ENCODE results near the gene FASTKD2. TPM values are rescaled to one million over a fixed set of nuclear protein-coding genes. Genes with fewer than 3 reads are reported as not detected.

FASTKD2 gene
- total and polyA plus RNA-seq, 2 of the 4 experiments (the other 2 are of a cell fraction): 17.6 to 50.4 TPM

DNA sequence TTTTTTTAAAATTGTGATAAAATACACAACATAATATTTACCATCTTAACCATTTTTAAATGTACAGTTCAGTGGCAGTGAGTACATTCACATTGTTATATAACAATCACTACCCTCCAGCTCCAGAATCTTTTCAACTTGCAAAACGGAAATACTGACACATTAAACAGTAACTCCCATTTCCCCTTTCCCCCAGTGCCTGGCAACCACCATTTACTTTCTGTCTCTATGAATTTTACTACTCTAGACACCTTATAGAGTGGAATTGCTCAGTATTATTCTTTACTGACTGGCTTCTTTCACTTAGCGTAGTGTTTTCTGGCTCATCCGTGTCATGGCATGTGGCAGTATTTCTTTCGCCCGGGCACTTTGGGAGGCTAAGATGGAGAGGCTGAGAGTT is 32.6 kb downstream of the FASTKD2 start:
- Histone ChIP-seq H3K27ac (ENCODE audit: insufficient read depth, low read length) (no peak overlapping the region), H2BK120ac (ENCODE audit: low read depth, low read length) (no peak overlapping the region), H3K9ac (ENCODE audit: low read depth, low read length) (no peak overlapping the region), H4K8ac (ENCODE audit: low read depth in 2 of 2, low read length in 2 of 2) (no peak overlapping the region), H3K9me1 (ENCODE audit: insufficient read depth, low read length) (no peaks in the 10 kb centered on the region), H4K91ac (ENCODE audit: insufficient read depth, low read depth, low read length) (no peak overlapping the region), H3K36me3 (ENCODE audit: control insufficient read depth, insufficient read depth, low read length) (peaks cover 4% of the 10 kb centered on the region), H2BK15ac (ENCODE audit: low read depth, low read length) (no peak overlapping the region), H2AFZ (replicated peaks; ENCODE audit: low read length, poor library complexity) (no peak overlapping the region), H3K23ac (ENCODE audit: low read depth, low read length) (no peak overlapping the region), H3K9me3 (ENCODE audit: control insufficient read depth, insufficient read depth, low read length) (no peaks in the 10 kb centered on the region), H2AK5ac (ENCODE audit: low read depth, low read length) (no peak overlapping the region), H3K4me2 (ENCODE audit: low read depth, low read length) (no peak overlapping the region), H3K79me1 (ENCODE audit: low read depth in 1 of 2, low read length in 2 of 2) (no peaks in the 10 kb centered on the region), H4K20me1 (ENCODE audit: insufficient read depth, low read length) (no peaks in the 10 kb centered on the region), H3K27me3 (ENCODE audit: control insufficient read depth, insufficient read depth, low read length) (no peaks in the 10 kb centered on the region), H3K4me1 (ENCODE audit: control insufficient read depth, insufficient read depth, low read length) (no peaks in the 10 kb centered on the region), H4K5ac (ENCODE audit: low read depth, low read length) (no peak overlapping the region), H3K4me3 (ENCODE audit: insufficient read depth, low read depth, low read length) (no peak overlapping the region), H3K14ac (replicated peaks; ENCODE audit: low read depth, low read length) (no peak overlapping the region), H3K4ac (ENCODE audit: low read depth, low read length) (no peak overlapping the region), H3K56ac (ENCODE audit: extremely low read depth, insufficient read depth, low read length) (no peak overlapping the region), H3K18ac (ENCODE audit: low read depth, low read length) (no peak overlapping the region), H2AK9ac (replicated peaks; ENCODE audit: low read depth, low read length, poor library complexity) (no peak overlapping the region), H2BK20ac (ENCODE audit: low read depth, low read length) (no peak overlapping the region), H2BK5ac (ENCODE audit: low read depth, low read length, poor library complexity, severe bottlenecking) (no peak overlapping the region)
- intact Hi-C loops (cut with micrococcal nuclease) (loop anchor here (10.0 kb wide), 1 partner anchor 257 kb away; no protein-coding TSS in a partner anchor), in situ Hi-C loops (cut with MboI; ENCODE audit: low sequenced_read_pairs) (loop anchor here (5.0 to 25.0 kb wide), 2 partner anchors 674 to 939 kb away; no protein-coding TSS in a partner anchor), dilution Hi-C loops (cut with HindIII; ENCODE audit: low sequenced_read_pairs, unreplicated experiment) (no loop called here)
- BruUV-seq (replicated peaks): no TSS peak
- ChIA-PET POLR2A (ENCODE audit: unreplicated experiment) (no interaction called here), CTCF (no interaction called here)
- no peak for DNase-seq
- no CpG with 5 or more reads among the region's 5 CpGs for WGBS, 2 experiments (ENCODE audit: extremely low coverage in 2 of 2, insufficient read length in 1 of 2)
- TF ChIP-seq CEBPB (IDR thresholded peaks at IDR 0.05; ENCODE audit: low read depth, low read length) (no peak), MAZ (IDR thresholded peaks at IDR 0.05; ENCODE audit: borderline replicate concordance, low read depth, low read length) (no peak), MXI1 (IDR thresholded peaks at IDR 0.05; ENCODE audit: borderline replicate concordance, low read depth, low read length) (no peak), RAD21 (IDR thresholded peaks at IDR 0.05; ENCODE audit: low read length) (no peak), BHLHE40 (IDR thresholded peaks at IDR 0.05; ENCODE audit: low read depth, low read length) (no peak), NFE2L2 (IDR thresholded peaks at IDR 0.05; ENCODE audit: low read depth, low read length) (no peak)
- TF ChIP-seq, protein P1, sequence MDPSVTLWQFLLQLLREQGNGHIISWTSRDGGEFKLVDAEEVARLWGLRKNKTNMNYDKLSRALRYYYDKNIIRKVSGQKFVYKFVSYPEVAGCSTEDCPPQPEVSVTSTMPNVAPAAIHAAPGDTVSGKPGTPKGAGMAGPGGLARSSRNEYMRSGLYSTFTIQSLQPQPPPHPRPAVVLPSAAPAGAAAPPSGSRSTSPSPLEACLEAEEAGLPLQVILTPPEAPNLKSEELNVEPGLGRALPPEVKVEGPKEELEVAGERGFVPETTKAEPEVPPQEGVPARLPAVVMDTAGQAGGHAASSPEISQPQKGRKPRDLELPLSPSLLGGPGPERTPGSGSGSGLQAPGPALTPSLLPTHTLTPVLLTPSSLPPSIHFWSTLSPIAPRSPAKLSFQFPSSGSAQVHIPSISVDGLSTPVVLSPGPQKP (IDR thresholded peaks at IDR 0.05; ENCODE audit: borderline replicate concordance, low read depth, low read length): no peak
- ATAC-seq (ENCODE audit: low read depth): no peak
